GM21423 (cell line): ENCODE data around the gene BRPF3.

ENCODE experiments used
- ATAC-seq: cut with Tn5 transposase; IDR thresholded peaks from one replicate; pipeline ENCODE4 v1.9.1; 2021; ENCODE audit warnings: mild to moderate bottlenecking, moderate library complexity; ENCODE audit not compliant: unreplicated experiment

Gene BRPF3

GRCh38 chr6:36196113-36196879 lies at the start of gene BRPF3:
BRPF3 (plus strand) TSS chr6:36196744; CDS start chr6:36200323, 3,579 bp downstream.
- ATAC-seq = peak; percentile 56

- no peak for ATAC-seq
Measured at GRCh38 chr6:36147294-36147693, 49.2 kb upstream of the BRPF3 start.

DNA sequence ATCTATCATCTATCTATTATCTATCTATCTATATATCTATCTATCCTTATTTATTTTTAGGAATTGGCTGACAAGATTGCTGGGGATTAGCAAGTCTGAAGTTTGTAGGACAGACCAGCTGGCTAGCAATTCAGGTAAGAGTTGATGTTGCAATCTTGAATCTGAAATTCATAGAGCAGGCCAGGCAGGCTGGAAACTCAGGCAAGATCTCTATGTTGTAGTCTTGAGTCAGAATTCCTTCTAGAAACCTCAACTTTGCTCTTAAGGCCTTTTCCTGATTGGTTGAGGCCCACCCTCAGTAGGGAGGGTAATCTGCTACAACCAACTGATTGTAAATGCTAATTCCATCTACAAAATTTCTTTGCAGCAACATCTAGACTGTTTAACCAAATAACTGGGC lies 47.1 kb upstream of the BRPF3 start:
- ATAC-seq = no peak

- ATAC-seq = no peak
Measured at GRCh38 chr6:36150283-36150682, 46.3 kb upstream of the BRPF3 start.

DNA sequence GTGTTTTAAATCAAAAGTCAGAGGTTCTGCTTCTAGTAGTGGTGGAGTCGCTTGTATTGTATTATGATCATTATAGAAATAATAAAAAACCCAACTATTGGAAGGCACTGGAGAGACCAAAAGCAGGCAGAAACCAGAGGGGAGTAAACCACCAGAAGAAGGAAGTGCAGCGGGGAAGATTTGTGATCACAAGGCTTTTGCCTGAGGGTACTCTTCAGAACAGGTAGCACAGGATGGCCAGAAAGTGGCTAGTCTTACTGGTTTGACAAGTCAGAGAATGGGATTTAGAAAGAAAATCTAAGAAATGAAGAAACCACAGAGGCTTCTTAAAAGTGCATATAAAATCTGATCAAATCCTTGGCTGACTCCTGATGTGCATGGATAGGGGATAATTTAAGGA lies 42.3 kb upstream of the BRPF3 start:
- no peak for ATAC-seq

DNA sequence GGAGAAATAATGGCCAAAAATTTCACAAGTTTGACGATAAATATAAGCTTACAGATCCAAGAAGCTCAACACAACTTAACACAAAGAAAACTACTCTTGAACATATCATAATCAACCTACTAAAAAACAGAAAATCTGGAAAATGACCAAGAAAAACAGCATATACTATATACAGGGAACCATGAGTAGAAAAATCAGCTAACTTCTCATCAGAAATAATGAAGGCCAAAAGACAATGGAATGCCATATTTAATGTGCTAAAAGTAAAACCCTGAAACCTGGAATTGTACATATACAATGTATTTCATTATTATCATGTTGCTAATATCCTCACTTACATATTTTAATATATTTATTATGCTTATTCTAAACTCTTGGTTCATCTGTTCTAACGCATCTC lies 40.9 kb upstream of the BRPF3 start:
- no peak for ATAC-seq

- ATAC-seq = no peak
Measured at GRCh38 chr6:36160147-36160760, 36.3 kb upstream of the BRPF3 start.

- no peak for ATAC-seq
Measured at GRCh38 chr6:36169023-36170007, 27.2 kb upstream of the BRPF3 start.

GRCh38 chr6:36170704-36171103 lies 25.8 kb upstream of the BRPF3 start:
- no peak for ATAC-seq

DNA sequence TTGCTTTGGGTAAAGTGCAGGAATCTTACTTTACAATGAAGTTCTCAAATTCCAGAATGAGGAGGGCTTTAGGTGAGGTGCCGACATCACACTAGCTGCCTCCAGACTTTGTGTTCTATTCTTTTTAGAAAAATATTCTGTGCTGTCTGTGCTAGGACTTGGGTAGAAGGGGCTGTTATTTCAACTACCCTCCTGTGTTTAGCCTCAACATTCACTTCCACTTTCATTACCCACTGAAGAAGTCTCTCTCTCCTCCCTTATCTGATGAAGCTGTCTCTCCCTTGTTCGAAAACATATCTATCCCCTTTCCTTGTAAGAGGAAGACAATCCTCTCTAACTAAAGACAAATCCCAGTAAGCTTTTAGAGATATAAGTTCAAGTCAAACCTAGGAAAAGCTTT lies 25.0 kb upstream of the BRPF3 start:
- ATAC-seq = no peak

- ATAC-seq = no peak
Measured at GRCh38 chr6:36177166-36177565, 19.4 kb upstream of the BRPF3 start.

DNA sequence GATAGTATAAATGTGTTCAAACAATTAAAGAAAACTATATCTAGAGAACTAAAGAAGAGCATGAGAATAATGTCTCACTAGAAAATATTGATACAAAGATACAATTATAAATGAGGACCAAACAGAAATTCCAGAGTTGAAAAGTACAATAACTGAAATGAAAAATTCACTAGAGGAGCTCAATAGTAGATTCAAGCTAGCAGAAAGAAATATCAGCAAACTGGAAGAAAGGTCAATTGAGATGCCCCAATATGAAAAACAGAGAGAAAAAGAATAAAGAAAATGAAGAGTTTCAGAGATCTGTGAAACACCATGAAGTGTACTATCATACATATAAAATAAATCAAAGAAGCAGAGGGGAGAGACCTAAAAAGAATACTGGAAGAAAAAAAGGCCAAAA lies 18.0 kb upstream of the BRPF3 start:
- no peak for ATAC-seq

DNA sequence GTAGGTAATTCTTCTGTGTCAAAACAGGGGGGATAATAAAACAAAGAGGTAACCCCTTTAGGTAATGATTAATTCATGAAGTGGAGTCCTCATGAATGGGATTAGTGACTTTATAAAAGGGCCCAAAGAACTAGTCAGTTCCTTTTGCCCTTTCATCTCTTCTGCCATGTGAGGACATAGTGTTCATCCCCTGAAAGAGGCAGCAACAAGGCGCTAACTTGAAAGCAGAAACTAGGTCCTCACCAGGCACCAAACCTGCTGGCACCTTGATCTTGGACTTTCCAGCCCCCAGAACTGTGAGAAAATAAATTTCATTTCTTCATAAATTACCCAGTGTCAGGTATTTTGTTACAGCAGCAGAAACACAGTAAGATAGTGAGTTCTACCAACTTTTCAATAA lies 16.4 kb upstream of the BRPF3 start:
- ATAC-seq = no peak

GRCh38 chr6:36184311-36184710 lies 12.2 kb upstream of the BRPF3 start:
- ATAC-seq = no peak

GRCh38 chr6:36186199-36186598 lies 10.3 kb upstream of the BRPF3 start:
- no peak for ATAC-seq

DNA sequence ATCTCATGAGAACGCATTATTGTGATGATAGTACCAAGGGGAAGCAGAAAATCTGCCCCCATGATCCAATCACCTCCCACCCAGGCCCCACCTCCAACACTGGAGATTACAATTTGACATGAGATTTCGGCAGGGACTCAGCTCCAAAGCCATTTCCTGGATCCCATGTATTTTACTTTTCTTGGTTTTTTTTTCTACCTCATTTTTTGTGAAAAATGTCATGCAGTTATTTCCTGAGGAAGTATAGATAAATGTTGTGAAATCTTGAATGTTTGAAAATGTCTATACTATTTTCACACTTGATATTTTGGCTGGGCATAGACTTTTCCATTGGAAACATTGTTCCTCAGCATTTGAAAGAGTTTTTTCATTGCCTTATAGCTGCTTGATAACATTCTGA lies 9.1 kb upstream of the BRPF3 start:
- ATAC-seq = no peak

GRCh38 chr6:36195471-36196112 lies 952 bp upstream of the BRPF3 start:
- no peak for ATAC-seq

DNA sequence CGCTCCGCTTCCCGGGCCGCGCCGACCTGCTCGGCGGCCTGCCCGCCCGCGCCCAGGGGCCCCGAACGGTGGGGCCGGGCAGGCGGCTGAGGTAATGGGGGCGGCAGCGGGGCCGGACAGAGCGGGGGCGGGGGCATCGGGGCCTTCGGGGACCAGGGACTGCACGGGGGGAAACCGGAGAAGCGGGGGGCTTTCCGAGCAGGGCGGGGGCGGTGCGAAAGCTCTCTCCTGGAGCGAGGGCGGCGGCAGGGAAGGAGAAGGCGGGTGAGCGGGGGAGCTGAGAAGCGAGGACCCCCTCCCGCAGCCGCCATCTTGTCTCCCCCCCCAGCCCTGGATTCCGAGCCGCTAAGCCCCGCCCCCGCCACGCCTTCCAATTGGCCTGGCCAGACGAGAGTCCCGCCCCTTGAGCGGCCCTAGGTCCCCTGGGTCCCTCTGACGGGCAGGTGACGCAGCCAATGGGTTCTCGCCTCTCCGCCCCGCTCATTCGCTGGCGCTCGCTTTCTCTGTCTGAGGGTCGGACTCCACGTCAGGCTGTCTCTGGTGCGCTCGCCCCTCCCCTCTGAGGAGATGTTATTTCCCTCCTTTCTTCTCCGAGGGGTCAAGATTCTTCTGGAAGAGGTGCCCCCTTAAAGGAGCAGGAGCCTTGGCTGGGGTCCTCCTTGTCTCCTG lies 470 bp downstream of the BRPF3 start:
- peak; percentile 91 for ATAC-seq

DNA sequence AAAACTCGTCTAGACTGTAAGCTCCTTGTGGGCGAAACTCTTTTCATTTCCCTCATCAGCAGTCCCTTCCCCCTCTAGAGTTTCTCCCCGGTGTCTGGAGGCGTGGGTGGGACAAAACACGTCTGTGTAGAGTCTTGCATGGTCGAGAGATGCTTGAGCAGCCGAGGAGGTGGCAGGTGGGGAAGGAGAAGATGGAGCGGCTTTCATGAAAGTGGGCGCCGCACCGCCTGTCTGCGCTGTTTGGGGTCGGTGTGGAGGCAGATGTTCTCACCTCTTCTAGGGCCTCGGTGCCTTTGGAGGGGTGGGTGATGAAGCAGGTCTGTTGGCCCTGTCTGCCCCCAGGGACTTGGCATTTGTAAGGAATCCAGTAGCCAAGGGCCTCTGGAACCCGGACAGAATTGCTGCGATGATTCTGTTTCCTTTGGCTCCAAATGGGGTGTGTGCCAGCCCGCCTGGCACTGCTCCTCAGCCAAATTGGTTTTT lies 1.2 kb downstream of the BRPF3 start:
- no peak for ATAC-seq

DNA sequence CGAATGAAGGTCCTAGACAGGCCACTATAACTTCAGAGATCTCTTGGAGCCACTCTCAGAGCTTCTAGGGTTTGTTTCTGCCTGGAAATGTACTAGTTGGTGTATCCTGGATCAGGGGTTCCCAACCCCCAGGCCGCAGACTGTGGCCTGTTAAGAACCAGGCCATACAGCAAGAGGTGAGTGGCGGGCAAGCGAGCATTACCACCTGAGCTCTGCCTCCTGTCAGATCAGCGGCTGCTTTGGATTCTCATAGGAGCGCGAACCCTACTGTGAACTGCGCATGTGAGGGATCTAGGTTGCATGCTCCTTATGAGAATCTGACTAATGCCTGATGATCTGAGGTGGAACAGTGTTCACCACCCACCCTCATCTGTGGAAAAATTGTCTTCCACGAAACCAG lies 2.4 kb downstream of the BRPF3 start:
- no peak for ATAC-seq
